ENCODE measurements around the gene CYP1A1.

GRCh38 chr15:74722591-74722990 is 2.7 kb downstream of the CYP1A1 start:
- no peak for TF ChIP-seq CTCF (conservative IDR thresholded peaks at IDR 0.05; ENCODE audit: low read length)
- TF ChIP-seq EZH2phosphoT487 (IDR thresholded peaks at IDR 0.05; ENCODE audit: borderline replicate concordance, low read depth, low read length), result no peak
